Epidermal melanocyte (primary cell): Measurements from ENCODE around the gene VPS51.

Experiments used
- DNase-seq: peaks from one replicate; pipeline ENCODE4 v3.0.0; 2011; ENCODE audit warnings: low spot score; ENCODE audit not compliant: insufficient read length

The VPS51 gene

DNA sequence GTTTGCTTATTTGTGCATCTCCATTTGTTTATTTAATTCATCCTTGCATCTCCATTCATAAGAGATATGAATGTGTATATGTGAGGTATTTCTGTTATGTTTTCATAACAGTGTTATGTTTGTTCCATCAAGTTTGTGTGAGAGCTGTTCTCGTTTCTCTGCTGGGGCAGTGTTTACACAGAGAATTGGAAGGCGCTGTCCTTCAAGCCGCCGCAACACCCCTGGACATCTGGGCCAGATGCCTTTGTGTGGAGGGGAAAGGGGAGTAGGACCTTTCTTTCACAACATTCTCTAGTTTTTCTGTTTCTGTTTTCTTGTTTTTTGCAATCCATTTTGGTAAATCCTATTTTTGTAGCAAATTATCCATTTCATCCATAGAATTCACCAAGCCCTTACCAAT is 8.6 kb downstream of the VPS51 start:
- DNase-seq: no peak

GRCh38 chr11:65107078-65107477 is 11.1 kb downstream of the VPS51 start:
- DNase-seq: no peak

DNA sequence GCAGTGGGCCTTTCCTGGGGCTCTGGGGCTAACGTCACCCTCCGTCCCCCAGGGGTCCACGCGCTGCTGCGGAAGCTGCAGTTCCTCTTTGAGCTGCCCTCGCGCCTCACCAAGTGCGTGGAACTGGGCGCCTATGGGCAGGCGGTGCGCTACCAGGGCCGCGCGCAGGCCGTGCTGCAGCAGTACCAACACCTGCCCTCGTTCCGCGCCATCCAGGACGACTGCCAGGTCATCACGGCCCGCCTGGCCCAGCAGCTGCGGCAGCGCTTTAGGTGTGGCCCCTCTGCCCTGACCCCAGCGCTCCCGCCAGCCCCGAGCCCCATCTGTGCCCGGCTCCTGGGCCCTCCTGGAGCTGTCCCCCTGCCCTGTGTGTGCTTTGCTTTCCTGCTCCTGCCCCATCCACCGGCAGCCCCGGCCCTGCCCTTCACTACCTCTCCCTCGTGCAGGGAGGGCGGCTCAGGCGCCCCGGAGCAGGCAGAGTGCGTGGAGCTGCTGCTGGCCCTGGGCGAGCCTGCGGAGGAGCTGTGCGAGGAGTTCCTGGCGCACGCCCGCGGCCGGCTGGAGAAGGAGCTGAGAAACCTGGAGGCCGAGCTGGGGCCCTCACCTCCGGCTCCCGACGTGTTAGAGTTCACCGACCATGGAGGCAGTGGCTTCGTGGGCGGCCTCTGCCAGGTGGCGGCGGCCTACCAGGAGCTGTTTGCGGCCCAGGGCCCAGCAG is 11.9 kb downstream of the VPS51 start:
- no peak for DNase-seq

GRCh38 chr11:65108469-65109123 is 12.6 kb downstream of the VPS51 start:
- DNase-seq: no peak

GRCh38 chr11:65109231-65110198 is 13.5 kb downstream of the VPS51 start:
- DNase-seq: no peak

DNA sequence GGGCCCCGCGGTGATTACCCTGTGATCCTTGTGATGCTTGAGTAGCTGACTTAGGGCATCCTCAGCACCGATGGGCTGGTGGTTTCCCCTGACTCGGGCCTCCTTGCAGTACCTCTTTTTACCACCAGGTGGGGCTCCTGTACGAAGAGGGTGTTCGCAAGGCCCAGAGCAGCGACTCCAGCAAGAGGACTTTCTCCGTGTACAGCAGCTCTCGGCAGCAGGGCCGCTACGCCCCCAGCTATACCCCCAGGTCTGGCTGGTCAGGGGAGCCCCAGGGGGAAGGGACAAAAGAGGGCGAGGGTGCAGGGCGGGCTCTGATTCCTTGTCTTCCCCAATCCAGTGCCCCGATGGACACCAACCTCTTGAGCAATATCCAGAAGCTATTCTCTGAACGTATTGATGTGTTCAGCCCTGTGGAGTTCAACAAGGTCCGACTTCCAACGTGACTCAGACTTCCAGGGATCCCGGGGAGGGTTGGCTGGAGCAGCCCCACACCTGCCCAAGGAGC is 14.4 kb downstream of the VPS51 start:
- DNase-seq: peak; percentile 89

- DNase-seq: no peak
Observed at GRCh38 chr11:65111159-65111743, 15.2 kb downstream of the VPS51 start.

GRCh38 chr11:65111744-65112545 is 15.9 kb downstream of the VPS51 start, which contains the start of gene TM7SF2:
Gene TM7SF2 (plus strand): TSS chr11:65111872. CDS start chr11:65112016, 144 bp downstream.
- peak; percentile 98 for DNase-seq

- peak; percentile 57 for DNase-seq
Observed at GRCh38 chr11:65112546-65113360, 16.7 kb downstream of the VPS51 start.

DNA sequence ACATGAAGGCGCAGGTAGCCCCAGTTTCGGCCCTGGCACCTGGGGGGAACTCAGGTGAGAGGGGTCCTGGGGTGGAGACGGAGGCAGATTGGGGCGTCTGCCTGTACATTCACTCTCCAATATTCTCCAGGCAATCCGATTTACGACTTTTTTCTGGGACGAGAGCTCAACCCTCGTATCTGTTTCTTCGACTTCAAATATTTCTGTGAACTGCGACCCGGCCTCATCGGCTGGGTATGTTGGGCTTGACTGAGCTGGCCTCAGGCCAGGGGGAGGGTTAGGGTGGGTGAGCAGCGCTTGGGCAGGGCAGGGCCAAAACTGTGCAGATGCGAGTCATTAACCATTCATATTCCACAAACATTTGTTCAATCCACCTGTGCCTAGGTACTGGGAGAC is 17.3 kb downstream of the VPS51 start:
- no peak for DNase-seq

- DNase-seq: no peak
Observed at GRCh38 chr11:65113839-65114238, 17.8 kb downstream of the VPS51 start.

- DNase-seq: no peak
Observed at GRCh38 chr11:65114538-65115171, 18.6 kb downstream of the VPS51 start.

DNA sequence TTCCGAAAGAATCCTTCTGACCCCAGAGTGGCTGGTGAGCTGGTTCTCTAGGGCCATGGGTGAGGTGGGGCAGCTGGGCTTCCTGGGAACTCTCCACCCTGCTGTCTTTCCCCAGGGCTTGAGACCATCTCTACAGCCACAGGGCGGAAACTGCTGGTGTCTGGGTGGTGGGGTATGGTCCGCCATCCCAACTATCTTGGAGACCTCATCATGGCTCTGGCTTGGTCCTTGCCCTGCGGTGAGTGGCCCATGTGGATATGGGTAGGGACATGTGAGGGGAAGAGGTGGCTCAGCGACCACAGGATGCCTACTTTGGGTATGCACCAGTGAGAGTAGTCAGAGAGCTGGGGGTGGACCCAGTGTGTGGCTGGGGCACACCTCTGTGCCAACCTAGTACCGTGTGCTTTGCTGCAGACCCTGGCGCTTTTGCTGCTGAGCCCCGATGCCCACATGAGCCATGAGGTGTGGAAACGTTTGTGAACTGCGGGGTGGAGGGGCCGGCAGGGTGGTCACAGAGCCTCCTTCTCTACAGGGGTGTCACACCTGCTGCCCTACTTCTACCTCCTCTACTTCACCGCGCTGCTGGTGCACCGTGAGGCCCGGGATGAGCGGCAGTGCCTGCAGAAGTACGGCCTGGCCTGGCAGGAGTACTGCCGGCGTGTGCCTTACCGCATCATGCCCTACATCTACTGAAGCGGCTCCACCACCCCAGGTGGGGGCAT is 19.5 kb downstream of the VPS51 start:
- no peak for DNase-seq

DNA sequence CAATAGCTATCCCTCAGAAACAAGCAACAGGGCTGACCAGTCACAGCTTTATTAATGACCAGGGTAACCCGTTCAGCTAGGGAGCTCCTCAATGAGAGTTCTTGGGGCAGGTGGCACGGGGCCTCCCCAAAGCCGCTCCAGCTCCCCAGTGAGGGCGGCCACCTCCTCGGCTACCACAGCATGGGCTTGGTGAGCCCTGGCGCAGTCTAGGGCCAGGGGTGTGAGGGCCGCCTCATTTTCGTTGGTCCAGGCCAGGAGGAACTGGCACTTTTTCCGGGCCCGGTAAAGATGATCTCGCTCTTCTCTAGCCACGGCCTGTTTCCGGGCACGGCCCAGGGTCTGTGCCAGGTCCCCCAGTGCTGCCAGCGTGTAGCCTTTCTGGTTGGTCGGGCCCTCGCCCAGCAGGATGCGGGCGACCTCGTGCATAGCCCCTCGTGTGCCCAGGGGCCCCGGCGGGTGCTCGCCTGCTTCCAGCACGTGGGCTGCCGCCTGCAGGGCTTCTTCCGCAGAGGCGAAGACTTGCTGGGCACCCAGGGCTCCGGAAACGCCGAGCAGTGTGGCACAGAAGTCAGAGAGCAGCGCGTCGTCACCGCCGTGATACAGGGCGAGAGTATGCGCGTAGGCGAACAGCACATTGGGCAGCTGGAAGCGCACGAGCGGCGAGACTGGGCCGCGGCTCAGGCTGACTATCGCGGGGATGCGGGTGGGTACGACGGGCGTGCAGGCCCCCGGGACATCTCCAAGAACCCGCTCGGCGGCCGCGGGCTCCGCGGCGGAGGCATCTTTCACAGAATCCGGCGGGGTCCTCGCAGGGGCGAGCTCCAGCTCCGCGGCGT is 20.6 kb downstream of the VPS51 start:
- DNase-seq: no peak

- peak; percentile 93 for DNase-seq
Observed at GRCh38 chr11:65117206-65118096, 21.4 kb downstream of the VPS51 start, which contains the start of gene ZNHIT2. Gene ZNHIT2 (minus strand): TSS chr11:65117701. CDS start chr11:65117653, 48 bp downstream.

DNA sequence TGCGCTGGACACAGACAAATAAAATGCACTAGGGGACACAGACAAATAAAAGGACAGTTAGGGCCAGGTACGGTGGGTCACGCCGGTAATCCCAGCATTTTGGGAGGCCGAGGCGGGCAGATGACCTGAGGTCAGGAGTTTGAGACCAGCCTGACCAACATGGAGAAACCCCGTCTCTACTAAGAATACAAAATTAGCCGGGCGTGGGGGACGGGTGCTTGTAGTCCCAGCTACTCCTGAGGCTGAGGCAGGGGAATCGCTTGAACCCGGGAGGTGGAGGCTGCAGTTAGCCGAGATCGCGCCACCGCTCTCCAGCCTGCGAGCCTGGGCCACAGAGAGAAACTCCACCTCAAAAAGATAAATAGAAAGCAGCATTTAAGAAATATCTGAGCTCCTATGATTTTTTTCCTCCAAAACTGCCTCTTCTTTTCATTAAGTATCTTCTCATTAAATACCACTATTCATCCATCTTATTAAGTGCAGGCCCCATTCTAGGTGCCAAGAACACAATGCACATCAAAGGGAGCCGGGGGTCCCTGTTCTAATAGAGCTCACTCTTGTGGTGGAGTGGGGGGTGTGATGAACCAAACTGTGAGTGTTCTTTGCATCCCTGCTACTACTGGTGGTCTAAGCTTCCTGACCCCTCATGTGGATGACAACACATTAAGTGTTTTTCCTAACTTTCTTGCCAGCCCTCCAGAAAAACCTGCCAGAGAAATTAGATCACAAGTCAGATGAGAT is 22.3 kb downstream of the VPS51 start:
- no peak for DNase-seq
